ENCODE data around the gene SLC8B1.

- TF ChIP-seq CTCF (optimal IDR thresholded peaks at IDR 0.05 in 1 of 3, IDR thresholded peaks at IDR 0.05 in 1 of 3, conservative IDR thresholded peaks at IDR 0.05 in 1 of 3; ENCODE audit: extremely low read depth in 1 of 3, insufficient read depth in 2 of 3, low read length in 3 of 3) (no peak), EZH2 (IDR thresholded peaks at IDR 0.05; ENCODE audit: low read length) (no peak)
These were observed 84.9 kb downstream of the SLC8B1 start for GRCh38 chr12:113250045-113250444.

Measured in keratinocyte (primary cell).